Endometrium (tissue), 2 donors: Measurements from ENCODE around the gene NEB.

ENCODE experiments used
- FAIRE-seq: peaks from 2 replicates; lab custom pipeline; 2012; peaks lifted over from hg19 to GRCh38; lab: Jason Lieb, UNC
- donor health status: control.
- donor health status: control.

The NEB gene

GRCh38 chr2:151733771-151734672 is at the start of gene NEB:
Gene NEB, minus strand, starts transcription at chr2:151734476. Its CDS starts 1,320 bp downstream, at chr2:151733156.
- FAIRE-seq = no peak

- FAIRE-seq = no peak
Measured at GRCh38 chr2:151783133-151783520, 48.9 kb upstream of the NEB start.

- FAIRE-seq = no peak
Measured at GRCh38 chr2:151782378-151783132, 48.3 kb upstream of the NEB start.

GRCh38 chr2:151781642-151782041 is 47.4 kb upstream of the NEB start:
- FAIRE-seq = no peak

- no peak for FAIRE-seq
Measured at GRCh38 chr2:151780938-151781337, 46.7 kb upstream of the NEB start.

GRCh38 chr2:151777935-151778334 is 43.7 kb upstream of the NEB start:
- no peak for FAIRE-seq

- no peak for FAIRE-seq
Measured at GRCh38 chr2:151777487-151777886, 43.2 kb upstream of the NEB start.

- no peak for FAIRE-seq
Measured at GRCh38 chr2:151776367-151776766, 42.1 kb upstream of the NEB start.

- no peak for FAIRE-seq
Measured at GRCh38 chr2:151775057-151775740, 40.9 kb upstream of the NEB start.

GRCh38 chr2:151774506-151774905 is 40.2 kb upstream of the NEB start:
- FAIRE-seq = peak; percentile 97

GRCh38 chr2:151771599-151772358 is 37.5 kb upstream of the NEB start:
- peak; percentile 43 for FAIRE-seq

- no peak for FAIRE-seq
Measured at GRCh38 chr2:151770995-151771394, 36.7 kb upstream of the NEB start.

- no peak for FAIRE-seq
Measured at GRCh38 chr2:151769606-151770005, 35.3 kb upstream of the NEB start.

GRCh38 chr2:151767536-151767935 is 33.3 kb upstream of the NEB start:
- no peak for FAIRE-seq

GRCh38 chr2:151766437-151767153 is 32.3 kb upstream of the NEB start:
- no peak for FAIRE-seq

GRCh38 chr2:151765760-151766410 is 31.6 kb upstream of the NEB start:
- no peak for FAIRE-seq

GRCh38 chr2:151762694-151763093 is 28.4 kb upstream of the NEB start:
- no peak for FAIRE-seq

- FAIRE-seq = no peak
Measured at GRCh38 chr2:151761687-151762086, 27.4 kb upstream of the NEB start.

- no peak for FAIRE-seq
Measured at GRCh38 chr2:151761193-151761592, 26.9 kb upstream of the NEB start.

- FAIRE-seq = no peak
Measured at GRCh38 chr2:151760139-151760650, 25.9 kb upstream of the NEB start.

- no peak for FAIRE-seq
Measured at GRCh38 chr2:151758744-151759143, 24.5 kb upstream of the NEB start.
